ENCODE results near the gene CD226.

GRCh38 chr18:69948256-69948655 is 583 bp upstream of the CD226 start:
- TF ChIP-seq CTCF (IDR thresholded peaks at IDR 0.05) (no peak), POLR2A (IDR thresholded peaks at IDR 0.05) (no peak)
